Astrocyte (in vitro differentiated cells and primary cell): Measurements from ENCODE around the gene GGA3.
A peak's percentile ranks its signal among the peaks of the same experiment; 100 is the strongest.

ENCODE experiments used
- CTCF ChIP-seq: IDR thresholded peaks from 2 replicates; pipeline ENCODE4 v1.5.1; 2011; ENCODE audit warnings: low read depth, mild to moderate bottlenecking, inconsistent platforms, low read length, moderate library complexity; ENCODE audit not compliant: insufficient read depth
- EZH2 ChIP-seq: IDR thresholded peaks from 2 replicates; pipeline ENCODE4 v1.6.1; 2012; ENCODE audit warnings: mild to moderate bottlenecking, low read length, inconsistent platforms; ENCODE audit not compliant: insufficient read depth

- TF ChIP-seq EZH2 (no peak), CTCF (peak; percentile 49)
Observed at GRCh38 chr17:75240394-75241142, 20.8 kb downstream of the GGA3 start.
